ENCODE measurements around the gene CAMK2A. TPM values are rescaled to one million over a fixed set of nuclear protein-coding genes. Genes with fewer than 3 reads are reported as not detected.

Gene CAMK2A
- total RNA-seq, 3 donors from 2014 or later = 0.46 to 3.0 (median 0.93) TPM

DNA sequence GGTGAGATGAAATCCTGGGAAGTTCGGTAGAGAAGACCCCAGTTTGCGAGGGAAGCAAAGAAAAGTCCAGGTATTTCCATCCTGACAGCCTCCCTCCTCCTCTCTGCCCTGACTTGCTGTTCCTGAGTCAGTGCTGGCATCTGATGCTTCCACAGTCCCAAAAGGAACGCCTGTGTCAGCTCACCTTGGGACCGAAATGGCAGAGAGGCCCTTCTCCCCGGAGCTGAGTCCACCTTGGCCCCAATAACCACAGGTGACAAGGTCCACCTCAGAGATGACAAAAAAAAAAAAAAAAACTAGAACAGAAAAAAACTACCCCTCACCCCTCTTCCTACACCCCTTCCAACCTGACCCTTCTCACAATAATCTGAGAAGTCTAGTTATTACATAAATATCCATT, 68.1 kb downstream of the CAMK2A start:
- ATAC-seq (no peak), DNase-seq (no peak)
- Histone ChIP-seq H3K9me3 (no peaks in the 10 kb centered on the region), H3K36me3 (ENCODE audit: low read depth) (no peaks in the 10 kb centered on the region), H3K4me3 (no peak overlapping the region), H3K4me1 (ENCODE audit: low read depth) (peaks cover 17% of the 10 kb centered on the region)
- intact Hi-C loops (cut with DNase I, micrococcal nuclease) = no loop called here
- TF ChIP-seq, protein P1, sequence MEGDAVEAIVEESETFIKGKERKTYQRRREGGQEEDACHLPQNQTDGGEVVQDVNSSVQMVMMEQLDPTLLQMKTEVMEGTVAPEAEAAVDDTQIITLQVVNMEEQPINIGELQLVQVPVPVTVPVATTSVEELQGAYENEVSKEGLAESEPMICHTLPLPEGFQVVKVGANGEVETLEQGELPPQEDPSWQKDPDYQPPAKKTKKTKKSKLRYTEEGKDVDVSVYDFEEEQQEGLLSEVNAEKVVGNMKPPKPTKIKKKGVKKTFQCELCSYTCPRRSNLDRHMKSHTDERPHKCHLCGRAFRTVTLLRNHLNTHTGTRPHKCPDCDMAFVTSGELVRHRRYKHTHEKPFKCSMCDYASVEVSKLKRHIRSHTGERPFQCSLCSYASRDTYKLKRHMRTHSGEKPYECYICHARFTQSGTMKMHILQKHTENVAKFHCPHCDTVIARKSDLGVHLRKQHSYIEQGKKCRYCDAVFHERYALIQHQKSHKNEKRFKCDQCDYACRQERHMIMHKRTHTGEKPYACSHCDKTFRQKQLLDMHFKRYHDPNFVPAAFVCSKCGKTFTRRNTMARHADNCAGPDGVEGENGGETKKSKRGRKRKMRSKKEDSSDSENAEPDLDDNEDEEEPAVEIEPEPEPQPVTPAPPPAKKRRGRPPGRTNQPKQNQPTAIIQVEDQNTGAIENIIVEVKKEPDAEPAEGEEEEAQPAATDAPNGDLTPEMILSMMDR (IDR thresholded peaks at IDR 0.05) = no peak

DNA sequence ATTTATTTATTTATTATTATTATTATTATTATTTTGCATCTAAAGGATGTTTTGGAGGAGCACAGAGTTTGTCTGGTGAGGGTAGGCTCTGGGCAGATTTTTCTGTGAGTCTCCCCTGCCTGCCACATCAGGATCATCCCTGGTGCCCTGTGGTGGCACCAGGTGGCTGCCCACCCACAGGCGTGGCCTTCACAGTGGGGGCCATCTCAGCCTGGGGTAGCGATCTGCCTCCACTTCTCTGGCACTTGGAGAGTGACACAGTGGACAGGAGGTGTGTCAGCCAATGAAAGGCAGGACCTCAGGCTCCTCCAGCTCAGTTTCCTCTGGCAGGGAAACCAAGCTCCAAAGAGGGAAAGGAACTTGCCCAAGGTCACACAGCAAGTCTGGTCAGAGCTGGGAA, 69.7 kb downstream of the CAMK2A start:
- Histone ChIP-seq H3K4me3 (no peak overlapping the region), H3K4me1 (ENCODE audit: low read depth) (peaks cover 28% of the 10 kb centered on the region), H3K9me3 (no peaks in the 10 kb centered on the region), H3K36me3 (ENCODE audit: low read depth) (no peaks in the 10 kb centered on the region)
- intact Hi-C loops (cut with DNase I, micrococcal nuclease) = loop anchor here in 1 of 2 donors (2.0 kb wide), 1 partner anchor 59 kb away; no protein-coding TSS in a partner anchor
- TF ChIP-seq, protein P1 (IDR thresholded peaks at IDR 0.05) = no peak
- no peak for ATAC-seq
- no peak for DNase-seq

DNA sequence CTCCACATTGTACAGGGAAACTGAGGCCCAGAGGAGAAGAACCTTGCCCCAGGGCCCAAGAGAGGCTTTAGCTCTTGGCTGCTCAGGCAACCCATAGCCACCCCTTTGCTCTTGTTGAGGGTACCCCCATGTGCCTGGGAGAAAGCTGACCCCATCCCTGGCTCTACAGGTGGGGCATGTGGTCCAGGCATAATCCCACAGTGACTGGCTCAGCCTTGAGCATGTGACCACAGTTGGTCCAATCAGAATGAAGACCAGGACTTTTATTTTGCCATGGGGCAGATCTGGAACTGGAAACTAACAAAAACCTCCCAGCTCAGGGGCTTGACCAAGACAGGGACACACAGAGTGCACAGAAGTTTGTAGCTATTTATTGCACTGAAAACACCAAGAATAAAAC, 70.4 kb downstream of the CAMK2A start:
- no peaks in the 10 kb centered on the region for H3K9me3 ChIP-seq
- TF ChIP-seq, protein P1 (IDR thresholded peaks at IDR 0.05) = no peak
- no peaks in the 10 kb centered on the region for H3K36me3 ChIP-seq (ENCODE audit: low read depth)
- DNase-seq (no peak), ATAC-seq (no peak)
- H3K4me1 ChIP-seq (ENCODE audit: low read depth) = peaks cover 28% of the 10 kb centered on the region
- intact Hi-C loops (cut with DNase I, micrococcal nuclease) = loop anchor here in 1 of 2 donors (2.0 kb wide), 1 partner anchor 58 kb away; no protein-coding TSS in a partner anchor
- H3K4me3 ChIP-seq = no peak overlapping the region

DNA sequence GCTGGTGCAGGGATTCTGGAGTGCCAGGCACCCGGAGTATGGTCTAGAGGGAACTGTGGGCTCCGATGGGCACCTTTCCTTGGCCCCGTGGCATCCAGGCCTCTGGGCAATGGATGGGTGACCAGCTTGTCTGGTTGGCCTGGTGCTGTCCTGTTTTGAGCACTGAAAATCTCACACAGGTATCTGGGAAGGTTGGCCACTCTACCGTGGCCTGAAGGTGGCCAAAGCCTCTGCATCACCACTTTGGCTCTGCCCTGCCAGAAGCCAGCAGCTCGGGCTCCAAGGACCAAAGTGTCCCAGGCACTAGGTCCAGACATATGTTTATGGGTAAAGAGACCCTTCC, 70.9 kb downstream of the CAMK2A start:
- DNase-seq (no peak), ATAC-seq (no peak)
- intact Hi-C loops (cut with DNase I, micrococcal nuclease) = loop anchor here in 1 of 2 donors (2.0 kb wide), 1 partner anchor 58 kb away; no protein-coding TSS in a partner anchor
- no peak overlapping the region for H3K4me3 ChIP-seq
- peaks cover 28% of the 10 kb centered on the region for H3K4me1 ChIP-seq (ENCODE audit: low read depth)
- no peaks in the 10 kb centered on the region for H3K36me3 ChIP-seq (ENCODE audit: low read depth)
- no peaks in the 10 kb centered on the region for H3K9me3 ChIP-seq
- TF ChIP-seq, protein P1 (IDR thresholded peaks at IDR 0.05) = no peak

DNA sequence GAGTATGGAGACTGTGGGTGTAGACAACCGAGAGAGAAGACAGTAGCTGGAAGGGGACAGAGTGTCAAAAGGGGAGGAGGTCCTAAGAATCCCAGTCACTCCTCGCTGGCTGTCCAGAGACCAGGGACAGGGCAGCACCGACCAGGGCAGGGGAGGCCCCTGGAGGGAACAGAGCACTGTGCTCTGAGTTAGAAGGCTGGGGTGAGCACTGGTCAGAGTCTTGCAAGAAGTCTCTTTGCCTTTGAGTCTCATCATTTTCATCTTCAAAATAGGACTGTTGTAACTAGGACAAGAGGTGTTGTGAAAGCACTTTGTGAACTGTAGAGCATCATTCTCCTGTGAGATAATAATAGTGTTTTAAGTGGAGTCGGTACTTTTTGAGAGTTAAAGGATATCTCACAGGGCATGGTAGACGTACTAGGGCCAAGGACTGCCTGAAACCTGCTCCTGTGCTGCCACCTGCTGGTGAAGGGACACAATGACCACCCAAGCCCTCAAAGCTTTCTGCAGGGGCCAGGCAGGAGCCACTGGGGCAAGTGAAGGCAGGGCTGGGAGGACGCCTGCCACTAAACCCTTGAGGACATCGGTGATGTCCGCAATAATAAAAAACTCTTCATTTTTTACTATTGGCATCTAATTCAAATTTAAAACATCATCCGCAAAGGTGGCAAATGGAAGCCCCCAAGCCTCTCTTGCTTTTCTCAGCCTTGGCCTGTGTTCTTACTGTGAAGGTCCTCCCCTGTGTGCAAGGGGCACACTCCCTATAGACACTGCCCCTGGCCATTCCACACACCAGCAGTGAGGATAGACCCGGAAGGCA, 71.5 kb downstream of the CAMK2A start:
- intact Hi-C loops (cut with DNase I, micrococcal nuclease) = loop anchor here (2.0 kb wide), 2 partner anchors 57 to 87 kb away; no protein-coding TSS in a partner anchor
- TF ChIP-seq, protein P1 (IDR thresholded peaks at IDR 0.05) = peak; percentile 79
- no peak overlapping the region for H3K4me3 ChIP-seq
- ATAC-seq (peak; percentile 73), DNase-seq (peak; percentile 81 to 88 (median 84))
- peaks cover 28% of the 10 kb centered on the region for H3K4me1 ChIP-seq (ENCODE audit: low read depth)
- H3K36me3 ChIP-seq (ENCODE audit: low read depth) = no peaks in the 10 kb centered on the region
- H3K9me3 ChIP-seq = no peaks in the 10 kb centered on the region
